B cell (primary cell): ENCODE results near the gene RBM23. TPM values are rescaled to one million over a fixed set of nuclear protein-coding genes. Genes with fewer than 3 reads are reported as not detected.

Experiments used
- ATAC-seq: fragments of 200-7000 bp; cut with Tn5 transposase; one replicate; pipeline ENCODE4 v1.10.0; 2021; ENCODE audit warnings: low read depth, mild to moderate bottlenecking, moderate number of reproducible peaks, moderate library complexity
- CTCF ChIA-PET: fragments of 350-600 bp; sonication (Branson Sonifier 250); formaldehyde crosslinking; loops from one replicate; lab custom pipeline; 2021; ENCODE audit warnings: antibody characterized with exemption, inconsistent platforms; lab: Charles Lee
- POLR2A ChIA-PET: fragments of 350-600 bp; sonication (Branson Sonifier 250); formaldehyde crosslinking; loops from one replicate; lab custom pipeline; 2021; ENCODE audit warnings: antibody characterized with exemption; lab: Charles Lee
- DNase-seq: peaks from one replicate; pipeline ENCODE4 v3.0.0; 2013
- H2AFZ ChIP-seq: 2 replicates; pipeline ENCODE4 v1.6.1; 2012; ENCODE audit warnings: mild to moderate bottlenecking, low read depth, low read length; ENCODE audit not compliant: insufficient read depth, poor library complexity, severe bottlenecking
- H3K27ac ChIP-seq, 2 donors: 1 replicate in 1 of 2; 2 replicates in 1 of 2; pipeline ENCODE4 v1.5.1; 2012 to 2013; ENCODE audit warnings: low read length in 2 of 2, mild to moderate bottlenecking in 2 of 2, moderate library complexity in 1 of 2
- H3K27me3 ChIP-seq, 4 experiments: fragments of 200-600 bp in 1 of 4; sonication (generic) in 1 of 4; replicated peaks in 1 of 4; 1 replicate in 2 of 4; 2 replicates in 2 of 4; pipeline versions ENCODE4 v1.6.1 to v1.7.0; 2013 to 2016; ENCODE audit warnings: low read length in 3 of 4, mild to moderate bottlenecking in 2 of 4, mixed read lengths in 1 of 4, moderate library complexity in 1 of 4; ENCODE audit not compliant: insufficient read depth in 4 of 4, control insufficient read depth in 3 of 4; ENCODE audit errors: control extremely low read depth in 1 of 4
- H3K36me3 ChIP-seq, 2 experiments: replicated peaks in 1 of 2; 1 replicate in 1 of 2; 2 replicates in 1 of 2; pipeline versions ENCODE4 v1.6.1 to v1.7.1; 2013; ENCODE audit warnings: low read length in 1 of 2; ENCODE audit not compliant: insufficient read depth in 2 of 2, control insufficient read depth in 1 of 2; ENCODE audit errors: control extremely low read depth in 1 of 2, extremely low read depth in 1 of 2
- H3K4me1 ChIP-seq, 2 donors: fragments of 200-600 bp in 1 of 2; sonication (generic) in 1 of 2; 1 replicate in 1 of 2; 2 replicates in 1 of 2; pipeline versions ENCODE4 v1.5.1 to v1.6.1; 2013 to 2017; ENCODE audit warnings: low read length in 2 of 2; ENCODE audit not compliant: control insufficient read depth in 2 of 2, insufficient read depth in 2 of 2
- H3K4me2 ChIP-seq: replicated peaks from 2 replicates; pipeline ENCODE3; 2012; ENCODE audit warnings: mild to moderate bottlenecking, low read depth, low read length; ENCODE audit not compliant: poor library complexity, severe bottlenecking
- H3K4me3 ChIP-seq, 5 experiments: fragments of 200-600 bp in 1 of 5; sonication (generic) in 1 of 5; 1 replicate in 3 of 5; 2 replicates in 2 of 5; pipeline versions ENCODE4 v1.5.1 to v1.7.0; 2011 to 2016; ENCODE audit warnings: low read length in 4 of 5, mild to moderate bottlenecking in 4 of 5, low read depth in 2 of 5, control low read depth in 1 of 5, moderate library complexity in 1 of 5; ENCODE audit not compliant: insufficient read depth in 1 of 5; ENCODE audit errors: control extremely low read depth in 1 of 5, extremely low read depth in 1 of 5
- H3K79me2 ChIP-seq: fragments of 200-600 bp; sonication (generic); one replicate; pipeline ENCODE4 v1.6.0; 2016; ENCODE audit warnings: low read length; ENCODE audit not compliant: control insufficient read depth, insufficient read depth
- H3K9ac ChIP-seq: fragments of 200-600 bp; sonication (generic); 2 replicates; pipeline ENCODE4 v1.6.1; 2017; ENCODE audit warnings: mild to moderate bottlenecking, low read length, moderate library complexity
- H3K9me3 ChIP-seq, 3 donors: one replicate each; pipeline versions ENCODE4 v1.6.1 to v1.7.1; 2013; ENCODE audit warnings: low read length in 2 of 3; ENCODE audit not compliant: control insufficient read depth in 2 of 3, insufficient read depth in 1 of 3; ENCODE audit errors: control extremely low read depth in 1 of 3
- H4K20me1 ChIP-seq: 2 replicates; pipeline ENCODE4 v1.6.0; 2012; ENCODE audit warnings: mild to moderate bottlenecking, low read length; ENCODE audit not compliant: insufficient read depth, control insufficient read depth, poor library complexity, severe bottlenecking
- H3K27ac Mint-ChIP-seq: one replicate; pipeline ENCODE4 v1.8.0; 2021; ENCODE audit warnings: mixed read lengths
- H3K27me3 Mint-ChIP-seq: one replicate; pipeline ENCODE4 v1.8.0; 2021; ENCODE audit warnings: mixed read lengths
- H3K4me1 Mint-ChIP-seq: one replicate; pipeline ENCODE4 v1.8.0; 2021; ENCODE audit warnings: mixed read lengths
- H3K4me3 Mint-ChIP-seq: one replicate; pipeline ENCODE4 v1.8.0; 2021; ENCODE audit warnings: mixed read lengths
- H3K9me3 Mint-ChIP-seq: one replicate; pipeline ENCODE4 v1.8.0; 2022; ENCODE audit warnings: mixed read lengths; ENCODE audit not compliant: insufficient read depth
- CTCF ChIP-seq: fragments of 200-600 bp; IDR thresholded peaks from one replicate; pipeline ENCODE4 v1.8.0; 2022; ENCODE audit warnings: antibody characterized with exemption, mild to moderate bottlenecking
- EZH2 ChIP-seq: IDR thresholded peaks from 2 replicates; pipeline ENCODE4 v1.6.1; 2012; ENCODE audit warnings: borderline replicate concordance, low read depth, mild to moderate bottlenecking, moderate library complexity, low read length; ENCODE audit not compliant: insufficient read depth, poor library complexity, severe bottlenecking
- WGBS: methylation state at CpG from one replicate; pipeline ENCODE4 v1.1.5; 2013; ENCODE audit warnings: missing lambda C conversion rate; ENCODE audit not compliant: insufficient coverage; 5-methylcytosine and 5-hydroxymethylcytosine counted together
- intact Hi-C: fragments of 100-400 bp; cut with micrococcal nuclease; formaldehyde crosslinking; loops from one replicate; pipeline ENCODE4 v1.10.0; 2022
- polyA plus RNA-seq: library from polyadenylated mRNA; depleted of rRNA; stranded (reverse); fragments of >200 nt; gene quantifications from 2 replicates; pipeline ENCODE4 v1.2.3, GENCODE V29; 2012
- total RNA-seq, 2 donors: library from RNA; stranded (reverse); fragments of 120-200 nt in 1 of 2; gene quantifications; 1 replicate in 1 of 2; 2 replicates in 1 of 2; pipeline versions ENCODE4 v1.2.3 to v1.2.4, GENCODE V29; 2013 to 2022

The RBM23 gene
- total and polyA plus RNA-seq, 2 donors (not counting 1 experiment from before 2014, with no cell fraction given): 60.7 to 165 TPM

- Histone ChIP-seq H4K20me1 (no peaks in the 10 kb centered on the region), H3K9ac (peak overlapping the region; percentile 75), H3K4me2 (peak overlapping the region; percentile 85), H2AFZ (peak overlapping the region; percentile 77), H3K36me3 (no peaks in the 10 kb centered on the region), H3K4me1 (peaks cover 50 to 76% of the 10 kb centered on the region in 2 donors), H3K27ac (peak overlapping the region; percentile 85 to 94), H3K4me3 (peak overlapping the region; percentile 44 to 83 (median 67)), H3K9me3 (no peaks in the 10 kb centered on the region), H3K27me3 (no peaks in the 10 kb centered on the region), H3K79me2 (peaks cover 16% of the 10 kb centered on the region)
- CTCF ChIA-PET: interaction anchor here (0.8 to 7.0 kb wide), 14 partner anchors 9 to 331 kb away, joined by 3 to 101 read pairs (median 8); partner anchors contain the start of genes LRP10 and RBM23
- Mint-ChIP-seq H3K4me1 (peaks cover 66% of the 10 kb centered on the region), H3K9me3 (no peaks in the 10 kb centered on the region), H3K27me3 (no peaks in the 10 kb centered on the region), H3K4me3 (peak overlapping the region; percentile 97), H3K27ac (peak overlapping the region; percentile 99)
- no peak for TF ChIP-seq CTCF
- TF ChIP-seq EZH2: no peak
- intact Hi-C loops: loop anchor here (1.0 to 5.0 kb wide), 4 partner anchors 32 to 415 kb away; partner anchors contain the start of genes DAD1, PPP1R3E and RBM23
- peak; percentile 20 for ATAC-seq
- POLR2A ChIA-PET: interaction anchor here (0.7 to 5.3 kb wide), 13 partner anchors 10 to 331 kb away, joined by 3 to 61 read pairs (median 4); partner anchors contain the start of genes LRP10, OXA1L and RBM23
- WGBS: 7% methylated on average over 4 of the region's 11 CpGs
- peak; percentile 77 for DNase-seq
These were observed 31.5 kb downstream of the RBM23 start for GRCh38 chr14:22887260-22887989.
